ENCODE data around the gene TMEM52. TPM values are rescaled to one million over a fixed set of nuclear protein-coding genes. Genes with fewer than 3 reads are reported as not detected.

TMEM52 gene
- total RNA-seq, 1 donor from 2014 or later: 0.67 TPM

GRCh38 chr1:1959459-1959839 is 40.4 kb upstream of the TMEM52 start:
- Mint-ChIP-seq H3K27me3 (ENCODE audit: low read depth) (peaks cover 33% of the 10 kb centered on the region), H3K27ac (ENCODE audit: unreplicated experiment) (no peak overlapping the region), H3K4me1 (ENCODE audit: low read depth) (peaks cover 6% of the 10 kb centered on the region), H3K9me3 (ENCODE audit: low read depth) (peaks cover 2% of the 10 kb centered on the region), H3K4me3 (ENCODE audit: unreplicated experiment) (no peak overlapping the region), H3K36me3 (ENCODE audit: low read depth) (no peaks in the 10 kb centered on the region)
- TF ChIP-seq, protein P1, sequence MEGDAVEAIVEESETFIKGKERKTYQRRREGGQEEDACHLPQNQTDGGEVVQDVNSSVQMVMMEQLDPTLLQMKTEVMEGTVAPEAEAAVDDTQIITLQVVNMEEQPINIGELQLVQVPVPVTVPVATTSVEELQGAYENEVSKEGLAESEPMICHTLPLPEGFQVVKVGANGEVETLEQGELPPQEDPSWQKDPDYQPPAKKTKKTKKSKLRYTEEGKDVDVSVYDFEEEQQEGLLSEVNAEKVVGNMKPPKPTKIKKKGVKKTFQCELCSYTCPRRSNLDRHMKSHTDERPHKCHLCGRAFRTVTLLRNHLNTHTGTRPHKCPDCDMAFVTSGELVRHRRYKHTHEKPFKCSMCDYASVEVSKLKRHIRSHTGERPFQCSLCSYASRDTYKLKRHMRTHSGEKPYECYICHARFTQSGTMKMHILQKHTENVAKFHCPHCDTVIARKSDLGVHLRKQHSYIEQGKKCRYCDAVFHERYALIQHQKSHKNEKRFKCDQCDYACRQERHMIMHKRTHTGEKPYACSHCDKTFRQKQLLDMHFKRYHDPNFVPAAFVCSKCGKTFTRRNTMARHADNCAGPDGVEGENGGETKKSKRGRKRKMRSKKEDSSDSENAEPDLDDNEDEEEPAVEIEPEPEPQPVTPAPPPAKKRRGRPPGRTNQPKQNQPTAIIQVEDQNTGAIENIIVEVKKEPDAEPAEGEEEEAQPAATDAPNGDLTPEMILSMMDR (IDR thresholded peaks at IDR 0.05): no peak
- no peak for DNase-seq (ENCODE audit: low spot score)

GRCh38 chr1:1958071-1958541 is 39.0 kb upstream of the TMEM52 start:
- DNase-seq (ENCODE audit: low spot score): peak; percentile 87
- Mint-ChIP-seq H3K9me3 (ENCODE audit: low read depth) (peaks cover 2% of the 10 kb centered on the region), H3K27ac (ENCODE audit: unreplicated experiment) (no peak overlapping the region), H3K4me3 (ENCODE audit: unreplicated experiment) (no peak overlapping the region), H3K36me3 (ENCODE audit: low read depth) (no peaks in the 10 kb centered on the region), H3K27me3 (ENCODE audit: low read depth) (peaks cover 30% of the 10 kb centered on the region), H3K4me1 (ENCODE audit: low read depth) (peaks cover 6% of the 10 kb centered on the region)
- TF ChIP-seq, protein P1 (IDR thresholded peaks at IDR 0.05): no peak

- Mint-ChIP-seq H3K27me3 (ENCODE audit: low read depth) (peaks cover 27% of the 10 kb centered on the region), H3K36me3 (ENCODE audit: low read depth) (no peaks in the 10 kb centered on the region), H3K9me3 (ENCODE audit: low read depth) (no peaks in the 10 kb centered on the region), H3K4me3 (ENCODE audit: unreplicated experiment) (no peak overlapping the region), H3K4me1 (ENCODE audit: low read depth) (peaks cover 6% of the 10 kb centered on the region), H3K27ac (ENCODE audit: unreplicated experiment) (no peak overlapping the region)
- TF ChIP-seq, protein P1 (IDR thresholded peaks at IDR 0.05): no peak
- peak; percentile 93 for DNase-seq (ENCODE audit: low spot score)
Observed at GRCh38 chr1:1957533-1957961, 38.5 kb upstream of the TMEM52 start.

DNA sequence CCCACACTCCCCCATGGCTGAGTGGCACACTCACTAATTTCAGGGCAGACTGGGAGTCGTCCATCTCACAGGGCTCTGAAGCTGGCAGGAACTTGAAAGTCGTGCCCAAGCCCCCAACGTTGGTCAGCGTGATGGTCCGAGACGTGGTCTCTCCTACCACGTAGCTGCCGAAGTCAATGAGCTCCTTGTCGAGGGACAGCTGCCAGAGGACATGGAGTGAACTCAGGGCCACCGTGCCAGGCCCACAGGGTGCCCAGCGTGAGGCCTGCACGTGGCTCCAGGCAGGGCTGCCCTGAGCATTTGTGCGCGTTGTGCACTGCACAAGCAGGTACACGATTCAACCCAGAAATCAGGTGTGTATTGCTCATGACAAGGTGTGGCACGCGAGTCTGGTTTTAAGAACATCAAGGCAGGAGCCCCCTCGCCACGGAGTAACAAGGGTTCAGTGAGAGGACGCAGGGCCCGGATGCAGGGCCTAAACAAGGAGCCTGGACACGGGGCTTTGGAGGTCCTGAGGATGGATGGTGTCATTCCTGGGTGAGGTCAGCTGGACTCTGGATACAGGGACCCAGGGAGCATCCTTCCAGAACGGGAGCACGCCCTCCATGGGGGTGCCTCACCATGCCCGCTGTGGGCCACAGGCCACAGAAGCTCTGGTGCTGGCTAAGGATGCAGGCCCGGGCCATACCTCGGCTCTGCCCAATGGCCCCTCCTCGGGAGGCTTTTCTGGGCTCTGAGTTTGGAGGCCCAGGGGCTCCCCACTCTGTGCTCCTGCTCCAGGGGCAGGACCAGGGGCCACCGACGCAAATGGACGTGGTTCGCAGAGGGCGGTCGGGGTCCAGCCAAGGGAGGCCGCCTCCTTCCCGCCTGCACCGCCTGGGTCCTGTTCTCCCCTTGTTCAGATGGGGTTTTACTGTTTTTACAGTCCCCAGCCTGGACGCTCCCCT is 37.8 kb upstream of the TMEM52 start:
- Mint-ChIP-seq H3K36me3 (ENCODE audit: low read depth) (no peaks in the 10 kb centered on the region), H3K4me1 (ENCODE audit: low read depth) (peaks cover 6% of the 10 kb centered on the region), H3K4me3 (ENCODE audit: unreplicated experiment) (no peak overlapping the region), H3K9me3 (ENCODE audit: low read depth) (no peaks in the 10 kb centered on the region), H3K27me3 (ENCODE audit: low read depth) (peaks cover 23% of the 10 kb centered on the region), H3K27ac (ENCODE audit: unreplicated experiment) (no peak overlapping the region)
- TF ChIP-seq, protein P1 (IDR thresholded peaks at IDR 0.05): no peak
- DNase-seq (ENCODE audit: low spot score): peak; percentile 90

DNA sequence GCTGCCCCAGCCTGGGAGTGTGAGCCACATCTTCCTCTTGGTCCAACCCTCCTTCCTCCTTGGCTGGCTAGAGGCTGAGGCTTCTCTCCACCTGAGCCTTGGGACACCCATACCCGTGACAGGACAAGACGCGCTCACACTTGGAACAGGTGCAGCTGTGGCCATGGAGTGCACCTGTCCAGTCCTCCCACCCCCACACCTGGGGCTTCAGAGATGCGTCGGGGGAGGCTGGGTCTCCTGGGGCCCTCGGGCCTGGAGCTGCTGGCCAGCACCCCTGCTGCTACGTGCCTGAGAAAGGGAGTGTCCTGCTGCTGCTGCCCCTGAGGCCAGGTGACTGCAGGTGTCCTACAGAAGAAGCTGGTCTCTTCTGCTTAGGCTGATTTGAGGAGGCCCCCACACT is 37.0 kb upstream of the TMEM52 start:
- H3K4me3 Mint-ChIP-seq (ENCODE audit: unreplicated experiment): no peak overlapping the region
- DNase-seq (ENCODE audit: low spot score): no peak
- peaks cover 21% of the 10 kb centered on the region for H3K27me3 Mint-ChIP-seq (ENCODE audit: low read depth)
- peaks cover 3% of the 10 kb centered on the region for H3K9me3 Mint-ChIP-seq (ENCODE audit: low read depth)
- no peaks in the 10 kb centered on the region for H3K36me3 Mint-ChIP-seq (ENCODE audit: low read depth)
- TF ChIP-seq, protein P1 (IDR thresholded peaks at IDR 0.05): no peak
- peaks cover 6% of the 10 kb centered on the region for H3K4me1 Mint-ChIP-seq (ENCODE audit: low read depth)
- H3K27ac Mint-ChIP-seq (ENCODE audit: unreplicated experiment): no peak overlapping the region
